Prostate gland (tissue), 2 donors: ENCODE results near the gene APOA1. TPM values are rescaled to one million over a fixed set of nuclear protein-coding genes. Genes with fewer than 3 reads are reported as not detected.

Experiments used
- DNase-seq: peaks from one replicate; pipeline ENCODE4 v3.0.0-alpha.2; 2019; ENCODE audit warnings: low spot score
- H3K27ac ChIP-seq, 2 donors: fragments of 200-600 bp; sonication (generic); 2 replicates each; pipeline ENCODE4 v1.5.1; 2017 to 2019
- H3K27me3 ChIP-seq: fragments of 200-600 bp; sonication (generic); replicated peaks from 2 replicates; pipeline ENCODE4 v1.5.1; 2019; ENCODE audit not compliant: insufficient read depth
- H3K36me3 ChIP-seq, 2 donors: fragments of 200-600 bp; sonication (generic); 1 replicate in 1 of 2; 2 replicates in 1 of 2; pipeline versions ENCODE4 v1.5.1 to v1.8.1; 2017 to 2019
- H3K4me1 ChIP-seq: fragments of 200-600 bp; sonication (generic); replicated peaks from 2 replicates; pipeline ENCODE4 v1.5.1; 2019
- H3K4me3 ChIP-seq, 2 donors: fragments of 200-600 bp; sonication (generic); 2 replicates each; pipeline ENCODE4 v1.5.1; 2017 to 2019
- H3K9me3 ChIP-seq: fragments of 200-600 bp; sonication (generic); 2 replicates; pipeline ENCODE4 v1.5.1; 2017
- CTCF ChIP-seq, 4 experiments: fragments of 200-600 bp in 2 of 4; fragments of 450-650 bp in 2 of 4; sonication (generic) in 2 of 4; IDR thresholded peaks; 1 replicate in 3 of 4; 2 replicates in 1 of 4; pipeline ENCODE4 v1.5.1; 2016 to 2019; ENCODE audit warnings: antibody characterized with exemption in 4 of 4, mild to moderate bottlenecking in 2 of 4, moderate library complexity in 2 of 4
- POLR2A ChIP-seq: fragments of 450-650 bp; IDR thresholded peaks from one replicate; pipeline ENCODE4 v1.6.1; 2016; ENCODE audit warnings: antibody characterized with exemption, mild to moderate bottlenecking
- POLR2AphosphoS5 ChIP-seq: sonication (generic); formaldehyde crosslinking; IDR thresholded peaks from one replicate; pipeline ENCODE4 v1.6.1; 2017; ENCODE audit warnings: antibody characterized with exemption
- WGBS: methylation state at CpG from one replicate; pipeline ENCODE4 v1.1.5; 2018; 5-methylcytosine and 5-hydroxymethylcytosine counted together
- intact Hi-C: fragments of 100-400 bp; cut with DNase I; formaldehyde crosslinking; loops from one replicate; pipeline ENCODE4 v1.14.2; 2022
- total RNA-seq, 2 donors: library from RNA; depleted of rRNA; stranded (reverse); fragments of >200 nt; gene quantifications; one replicate each; pipeline ENCODE4 v1.1.0, GENCODE V29; 2016

APOA1 gene
- total RNA-seq, 2 donors from 2014 or later = 2,058 TPM; not detected in 1

- WGBS = 53% methylated on average over 6 of the region's 6 CpGs
- intact Hi-C loops = no loop called here
Observed at GRCh38 chr11:116840224-116840745, 2.9 kb upstream of the APOA1 start.

GRCh38 chr11:116838321-116839084 lies 1.1 kb upstream of the APOA1 start:
- no peaks in the 10 kb centered on the region for H3K4me1 ChIP-seq
- H3K4me3 ChIP-seq = no peak overlapping the region
- no peak for TF ChIP-seq CTCF (IDR thresholded peaks at IDR 0.05)
- no peak for TF ChIP-seq POLR2AphosphoS5
- TF ChIP-seq POLR2A = no peak
- H3K9me3 ChIP-seq = no peaks in the 10 kb centered on the region
- WGBS = 92% methylated on average over 6 of the region's 6 CpGs
- H3K27me3 ChIP-seq = no peaks in the 10 kb centered on the region
- no peak overlapping the region for H3K27ac ChIP-seq
- DNase-seq = no peak
- no peaks in the 10 kb centered on the region for H3K36me3 ChIP-seq
- intact Hi-C loops = no loop called here

More at GRCh38 chr11:116840224-116840745, 2.9 kb upstream of the APOA1 start:
- Histone ChIP-seq H3K27me3 (no peaks in the 10 kb centered on the region), H3K4me1 (no peaks in the 10 kb centered on the region), H3K4me3 (no peak overlapping the region), H3K36me3 (no peaks in the 10 kb centered on the region), H3K9me3 (no peaks in the 10 kb centered on the region), H3K27ac (no peak overlapping the region)
- TF ChIP-seq CTCF (IDR thresholded peaks at IDR 0.05) = no peak
- TF ChIP-seq POLR2AphosphoS5 = no peak
- TF ChIP-seq POLR2A = no peak
- no peak for DNase-seq

GRCh38 chr11:116836632-116836991 lies 810 bp downstream of the APOA1 start:
- Histone ChIP-seq H3K27ac (no peak overlapping the region), H3K4me3 (no peak overlapping the region), H3K4me1 (no peaks in the 10 kb centered on the region), H3K27me3 (no peaks in the 10 kb centered on the region), H3K36me3 (no peaks in the 10 kb centered on the region), H3K9me3 (no peaks in the 10 kb centered on the region)
- TF ChIP-seq POLR2A (no peak), CTCF (IDR thresholded peaks at IDR 0.05) (no peak), POLR2AphosphoS5 (no peak)
- DNase-seq = no peak
- WGBS = 94% methylated on average over 7 of the region's 7 CpGs
- intact Hi-C loops = loop anchor here (2.0 kb wide), 1 partner anchor 44 kb away; no protein-coding TSS in a partner anchor

GRCh38 chr11:116835791-116836631 lies 1.4 kb downstream of the APOA1 start:
- intact Hi-C loops = loop anchor here (2.0 kb wide), 1 partner anchor 43 kb away; no protein-coding TSS in a partner anchor
- Histone ChIP-seq H3K36me3 (no peaks in the 10 kb centered on the region), H3K4me3 (peak overlapping the region; percentile 6 to 11), H3K9me3 (no peaks in the 10 kb centered on the region), H3K4me1 (no peaks in the 10 kb centered on the region), H3K27ac (peak overlapping the region; percentile 37 to 48), H3K27me3 (no peaks in the 10 kb centered on the region)
- TF ChIP-seq CTCF (IDR thresholded peaks at IDR 0.05) (peak in 3 of 4 experiments; percentile 69 to 78 (median 76)), POLR2A (no peak), POLR2AphosphoS5 (peak; percentile 84)
- 15% methylated on average over 48 of the region's 57 CpGs for WGBS
- DNase-seq = peak; percentile 78
